ENCODE measurements around the gene NODAL.
"Not testable (repeated sequence)": the region's sequence is repeated elsewhere in the genome, so short reads cannot be mapped to it uniquely, and the experiment has no call there.

Gene NODAL

DNA sequence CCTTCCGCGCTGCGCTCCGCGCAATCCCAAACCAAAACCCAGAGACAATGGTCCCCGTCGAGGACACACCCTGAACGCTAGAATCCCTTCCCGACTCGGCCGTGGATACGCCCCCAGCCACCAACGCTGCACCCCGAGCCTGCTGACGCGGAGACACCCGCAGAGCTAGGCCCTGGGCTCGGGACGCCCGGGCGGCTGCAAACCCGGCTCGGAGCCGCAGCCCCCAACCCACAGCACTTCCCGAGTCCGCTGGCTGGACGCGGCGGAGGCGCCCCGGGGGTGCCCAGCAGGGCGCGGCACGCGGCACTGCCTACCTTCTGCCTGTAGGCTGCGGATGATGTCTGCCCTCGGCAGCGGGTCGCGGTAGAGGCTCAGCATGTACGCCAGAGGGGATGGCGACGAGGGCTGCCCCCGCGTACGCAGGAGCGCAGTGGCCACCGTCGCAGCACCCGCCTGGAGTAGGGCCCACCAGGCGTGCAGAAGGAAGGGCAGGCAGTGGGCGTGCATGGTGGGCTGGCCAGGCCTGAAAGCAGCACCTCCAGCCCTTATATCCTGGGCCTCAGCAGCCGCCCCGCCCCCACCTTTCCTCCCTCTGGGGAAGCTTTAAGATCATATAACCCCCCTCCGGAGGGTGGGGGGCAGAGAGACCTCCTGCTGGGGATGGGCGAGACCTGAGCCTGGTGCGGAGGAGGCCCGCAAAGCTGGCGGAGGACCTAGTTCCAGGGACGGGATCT, at the start of gene NODAL:
Gene NODAL (minus strand): TSS at position 521 of the 734 bp plus-strand sequence. CDS start 14 bp downstream, at position 507.
- no peak for DNase-seq

DNA sequence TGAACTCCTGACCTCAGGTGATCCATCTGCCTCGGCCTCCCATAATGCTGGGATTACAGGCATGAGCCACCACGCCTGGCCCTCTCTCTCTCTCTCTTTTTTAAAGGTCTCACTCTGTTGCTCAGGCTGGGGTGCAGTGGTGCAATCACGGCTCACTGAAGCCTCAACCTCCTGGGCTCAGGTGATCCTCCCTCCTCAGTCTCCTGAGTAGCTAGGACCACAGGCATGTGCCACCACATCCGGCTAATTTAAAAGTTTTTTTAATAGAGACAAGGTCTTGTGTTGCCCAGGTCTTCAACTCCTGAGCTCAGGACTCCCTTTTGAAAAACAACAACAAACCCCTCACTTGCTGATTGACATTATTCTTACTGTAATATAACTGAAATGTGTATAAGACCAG, 48.7 kb upstream of the NODAL start:
- no peak for DNase-seq

DNA sequence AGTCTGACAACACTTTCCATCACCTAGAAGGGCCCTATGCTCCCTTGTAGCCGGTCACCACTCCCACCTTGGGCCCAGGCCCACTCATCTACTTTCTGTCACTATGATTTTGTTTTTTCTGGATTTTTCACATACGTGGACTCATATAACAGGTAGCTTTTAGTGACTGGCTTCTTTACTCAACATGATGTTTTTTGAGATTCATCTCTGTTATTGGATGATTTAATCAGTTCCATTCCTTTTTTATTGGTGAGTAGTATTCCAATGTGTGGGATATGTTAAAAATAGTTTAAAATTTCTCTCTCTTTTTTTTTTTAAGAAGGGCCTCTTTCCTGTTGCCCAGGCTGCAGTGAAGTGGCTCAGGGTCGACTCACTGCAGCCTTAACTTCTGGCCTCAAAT, 46.3 kb upstream of the NODAL start:
- no peak for DNase-seq

DNA sequence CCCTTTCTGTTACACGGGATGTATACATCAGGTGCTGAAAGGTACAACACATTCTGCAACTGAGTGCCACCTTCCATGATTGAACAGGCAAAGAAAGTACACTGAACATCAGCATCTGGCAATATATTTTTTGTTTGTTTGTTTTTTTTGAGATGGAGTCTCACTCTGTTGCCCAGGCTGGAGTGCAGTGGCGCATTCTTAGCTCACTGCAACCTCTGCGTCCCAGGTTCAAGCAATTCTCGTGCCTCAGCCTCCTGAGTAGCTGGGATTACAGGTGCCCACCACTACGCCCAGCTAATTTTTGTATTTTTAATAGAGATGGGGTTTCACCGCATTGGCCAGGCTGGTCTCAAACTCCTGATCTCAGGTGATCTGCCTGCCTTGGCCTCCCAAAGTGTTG, 42.4 kb upstream of the NODAL start:
- not testable (repeated sequence) for DNase-seq

DNA sequence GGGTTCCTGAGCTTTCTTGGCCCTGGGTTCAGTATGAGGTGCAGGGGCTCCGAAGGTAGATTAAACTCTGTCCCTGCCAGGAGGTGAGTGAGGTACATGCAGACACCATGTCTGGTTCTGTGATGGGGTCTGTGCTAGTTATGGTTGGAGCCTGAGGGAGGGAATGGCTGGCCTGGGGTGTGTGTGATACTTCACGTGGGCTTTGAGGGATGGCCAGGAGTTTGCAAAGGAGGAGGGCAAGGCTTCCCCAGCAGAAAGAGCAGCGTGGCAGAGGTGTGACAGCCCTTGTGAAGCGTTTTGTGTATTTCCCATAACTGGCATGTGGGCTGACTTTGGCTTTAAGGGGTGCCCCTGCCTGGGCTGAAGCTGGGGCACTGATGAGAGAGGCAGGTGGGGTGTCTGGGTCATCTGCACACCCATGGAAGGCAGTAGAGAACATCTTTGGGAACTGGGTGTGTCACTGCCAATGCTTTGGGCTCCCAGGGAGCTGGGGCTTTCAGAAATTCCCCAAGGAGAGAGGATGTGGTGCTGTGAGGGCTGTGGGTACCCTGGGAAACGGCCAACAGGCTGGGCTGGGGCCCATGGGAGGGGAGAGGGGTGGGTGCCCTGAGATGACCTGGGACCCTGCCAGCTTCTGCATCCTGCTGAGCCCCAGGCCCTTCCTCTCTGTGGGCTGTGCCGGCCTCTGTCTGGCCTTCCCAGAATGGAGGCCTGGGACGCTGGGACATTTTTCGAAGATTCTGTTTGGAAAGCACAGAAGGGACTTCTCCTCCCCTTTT, 41.7 kb upstream of the NODAL start:
- DNase-seq: no peak

DNA sequence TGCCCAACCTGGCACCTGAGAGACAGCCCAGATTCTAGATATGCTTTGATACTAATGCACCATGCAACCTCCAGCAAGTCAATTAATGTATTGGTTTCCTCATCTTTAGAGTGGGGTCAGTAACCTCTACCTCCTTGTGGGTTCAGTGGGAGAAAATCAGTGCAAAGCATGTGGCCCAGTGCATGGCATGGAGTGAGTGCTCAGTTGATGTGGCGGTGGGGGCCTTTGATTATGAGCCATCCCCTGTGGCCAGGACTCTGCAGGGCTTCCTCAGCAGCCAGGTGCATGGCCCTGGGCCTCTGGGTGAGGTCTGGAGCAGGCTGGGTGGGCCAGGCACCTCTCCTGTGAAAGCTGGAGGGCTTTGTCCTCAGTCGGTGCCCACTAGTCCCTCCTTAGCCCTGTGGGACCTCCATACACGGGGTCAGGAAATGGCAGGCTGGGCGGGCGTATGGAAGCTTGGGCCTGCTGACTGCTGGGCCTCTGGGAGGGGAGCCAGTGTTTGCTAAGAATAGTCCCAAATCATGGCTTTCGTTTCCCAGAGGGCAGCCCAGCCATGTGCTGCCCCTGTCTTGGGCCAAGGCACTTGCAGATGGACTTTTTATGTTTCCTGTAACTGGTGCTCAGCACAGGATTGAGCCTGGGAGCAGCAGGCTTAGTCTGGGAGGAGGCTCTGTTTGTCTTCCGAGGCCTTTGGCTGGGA, 40.5 kb upstream of the NODAL start:
- DNase-seq: no peak

DNA sequence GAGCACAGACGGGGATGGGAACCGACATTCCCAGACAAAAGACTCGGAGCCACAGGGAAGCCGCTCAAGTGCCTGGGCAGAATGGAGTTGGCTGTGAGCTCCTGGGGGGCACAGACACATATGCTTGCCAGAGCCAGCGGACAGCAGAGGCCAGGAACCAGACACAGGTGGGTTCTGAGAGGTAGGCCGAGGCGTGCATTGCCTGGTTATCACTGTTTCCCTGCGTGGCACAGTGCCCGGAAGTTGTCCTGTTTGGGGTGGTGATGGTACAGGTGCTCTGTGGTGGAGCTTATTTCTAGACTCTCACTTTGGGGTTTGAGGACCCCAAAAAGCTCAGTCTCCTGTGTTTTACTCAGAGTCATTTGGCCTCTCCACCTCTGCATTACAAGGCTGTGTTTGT, 39.6 kb upstream of the NODAL start:
- DNase-seq: no peak

DNA sequence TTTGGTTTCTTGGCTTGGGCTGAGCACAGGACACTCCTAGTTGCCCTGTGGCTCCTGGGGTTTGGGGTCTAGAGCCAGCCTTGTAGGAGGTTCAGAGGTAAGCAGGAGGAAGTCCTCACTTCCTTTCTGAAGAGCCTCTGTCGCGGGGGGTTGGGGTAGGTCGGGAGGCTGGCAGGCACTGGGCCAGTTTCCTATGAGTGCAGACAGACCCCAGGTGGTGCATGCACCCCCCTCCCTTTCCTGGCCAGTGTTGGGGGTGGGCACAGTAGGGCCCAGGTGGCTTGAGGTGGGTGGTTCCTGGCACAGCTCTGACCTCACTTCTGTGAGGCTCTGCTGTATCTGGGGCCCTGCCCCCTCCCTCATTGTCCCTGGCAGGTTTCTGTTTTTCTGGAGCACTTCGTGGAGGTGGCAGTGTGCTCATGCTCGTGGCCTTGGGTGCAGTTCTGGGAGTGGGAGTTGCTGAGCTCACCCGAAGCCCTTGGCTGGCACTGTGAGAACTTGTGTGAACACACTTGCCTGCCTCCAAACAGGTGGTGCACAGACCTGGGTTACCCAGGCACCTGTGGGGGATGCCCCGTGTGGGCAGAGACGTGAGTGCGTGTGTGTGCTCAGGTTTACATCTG, 38.9 kb upstream of the NODAL start:
- no peak for DNase-seq

DNA sequence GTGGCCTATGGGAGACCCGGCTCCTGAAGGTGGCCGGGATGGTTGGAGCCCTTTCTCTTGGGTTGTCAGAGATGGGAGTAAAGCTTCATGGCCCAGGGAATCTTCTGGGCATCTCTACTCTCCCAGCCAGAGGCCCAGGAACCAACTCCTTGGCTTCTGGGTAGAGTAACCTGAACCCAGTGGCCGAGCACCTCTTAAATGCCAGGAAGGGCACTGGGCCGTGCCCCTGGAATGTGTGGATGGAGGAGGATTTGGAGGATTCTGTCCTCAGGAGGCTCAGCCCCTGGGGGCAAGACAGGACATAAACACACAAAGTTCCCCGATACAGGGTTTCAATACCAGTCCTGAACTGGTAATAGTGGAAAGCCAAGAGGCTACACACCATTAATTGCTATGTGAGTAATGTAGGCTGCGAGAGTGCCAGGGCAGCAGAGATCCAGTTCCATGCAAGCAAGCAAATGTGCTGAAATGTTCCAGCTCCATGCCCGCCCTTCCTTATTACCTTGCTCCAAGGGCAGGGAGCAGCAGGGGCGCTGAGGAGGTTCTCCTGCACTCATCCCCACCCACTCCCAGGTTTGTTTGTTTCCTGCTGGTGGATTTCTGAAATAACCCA, 38.3 kb upstream of the NODAL start:
- DNase-seq: no peak

DNA sequence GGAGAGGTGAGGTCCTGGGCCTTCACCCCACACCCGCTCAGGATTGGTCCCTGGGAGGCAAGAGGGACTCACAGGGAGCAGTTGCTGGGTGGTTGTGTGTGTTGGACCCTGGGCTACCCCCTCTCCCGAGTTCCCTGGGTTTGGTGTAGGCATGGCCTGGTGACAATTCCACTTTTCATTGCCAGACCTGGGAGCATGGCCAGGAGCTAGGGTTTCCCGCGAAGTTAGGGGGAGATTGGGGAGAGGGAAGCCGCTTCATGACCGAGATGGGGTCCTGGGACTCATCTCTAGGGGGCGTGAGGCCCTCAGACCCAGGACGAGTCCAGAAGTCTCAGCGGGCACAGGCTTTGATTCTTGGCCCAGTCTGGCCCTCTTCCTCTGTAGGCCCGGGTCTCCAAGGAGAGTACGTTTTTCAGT, 37.7 kb upstream of the NODAL start:
- DNase-seq: no peak

DNA sequence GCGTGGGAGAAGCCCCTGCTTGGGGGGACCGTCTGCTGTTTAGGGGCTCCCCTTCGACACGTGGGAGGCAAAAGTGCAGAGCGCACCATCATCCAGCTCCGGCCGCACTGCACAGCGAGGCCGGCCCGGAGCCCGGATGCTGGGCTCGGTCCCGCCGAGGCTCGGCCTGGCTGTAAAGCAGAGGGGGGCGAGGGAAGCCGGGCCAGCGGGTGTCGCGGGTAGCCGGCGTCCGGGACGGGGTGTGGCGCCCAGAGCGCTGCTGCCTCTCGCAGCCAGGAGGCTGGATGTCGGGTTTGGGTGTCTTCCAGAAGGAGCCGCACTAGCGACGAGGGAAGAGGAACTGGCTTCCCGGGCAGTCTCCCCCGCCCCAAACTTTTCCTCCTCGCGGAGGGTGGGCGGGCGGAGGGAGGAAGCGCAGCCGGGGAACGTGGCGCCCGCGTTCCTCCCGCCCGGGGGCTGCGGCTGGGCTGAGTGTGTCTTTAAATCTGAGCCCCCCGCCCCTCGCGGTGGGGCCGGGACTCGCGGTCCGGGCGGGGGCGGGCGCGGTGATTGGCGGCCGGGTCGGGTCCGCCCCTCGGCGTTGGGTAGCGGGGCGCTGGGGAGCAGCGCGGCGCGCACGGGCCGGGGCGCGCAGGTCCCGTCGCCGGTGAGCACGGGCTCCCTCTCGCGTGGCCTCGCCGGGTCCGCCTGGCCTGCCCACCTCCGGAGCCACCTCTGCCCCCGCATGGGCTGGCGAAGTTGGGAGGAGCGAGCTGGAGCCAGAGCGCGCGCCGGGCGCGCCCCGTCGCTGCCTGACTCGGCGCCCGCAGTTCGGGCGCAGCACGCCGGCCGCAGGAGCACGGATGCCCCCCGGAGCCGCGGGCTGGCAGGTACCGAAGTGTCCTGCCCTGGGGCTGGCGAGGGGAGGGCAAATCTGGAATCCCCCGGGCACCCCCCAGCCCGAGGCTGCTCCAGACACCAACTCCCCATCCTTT, 37.0 kb upstream of the NODAL start, which contains the start of gene PALD1:
Gene PALD1 (plus strand): TSS at position 577 of the 974 bp plus-strand sequence. CDS start 47,185 bp downstream, outside the sequence.
- peak; percentile 27 for DNase-seq

DNA sequence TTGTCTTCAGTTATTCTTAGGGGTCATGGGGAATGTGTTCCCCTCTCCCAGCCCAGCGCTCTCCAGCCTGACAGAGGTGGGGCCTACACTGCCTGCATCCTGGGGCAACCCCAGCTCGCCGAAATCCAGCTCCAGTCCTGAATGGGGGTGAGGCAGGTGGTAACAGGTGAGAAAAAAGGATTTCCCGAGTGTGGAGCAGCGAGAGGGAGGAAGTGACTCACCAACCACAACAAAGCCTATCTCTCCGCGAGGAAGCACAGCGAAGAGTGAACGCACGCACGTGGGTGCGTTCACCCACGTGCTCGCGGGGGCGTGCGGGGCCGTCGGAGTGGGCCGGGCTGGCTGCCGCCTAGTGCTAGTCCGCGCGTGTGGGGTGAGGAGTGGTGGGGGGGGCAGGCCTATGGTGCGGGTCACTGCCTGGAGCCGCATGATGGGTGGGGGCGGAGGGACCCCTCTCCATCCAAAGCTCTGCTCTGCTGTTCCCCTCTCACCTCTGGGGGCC, 36.2 kb upstream of the NODAL start:
- peak; percentile 33 for DNase-seq

DNA sequence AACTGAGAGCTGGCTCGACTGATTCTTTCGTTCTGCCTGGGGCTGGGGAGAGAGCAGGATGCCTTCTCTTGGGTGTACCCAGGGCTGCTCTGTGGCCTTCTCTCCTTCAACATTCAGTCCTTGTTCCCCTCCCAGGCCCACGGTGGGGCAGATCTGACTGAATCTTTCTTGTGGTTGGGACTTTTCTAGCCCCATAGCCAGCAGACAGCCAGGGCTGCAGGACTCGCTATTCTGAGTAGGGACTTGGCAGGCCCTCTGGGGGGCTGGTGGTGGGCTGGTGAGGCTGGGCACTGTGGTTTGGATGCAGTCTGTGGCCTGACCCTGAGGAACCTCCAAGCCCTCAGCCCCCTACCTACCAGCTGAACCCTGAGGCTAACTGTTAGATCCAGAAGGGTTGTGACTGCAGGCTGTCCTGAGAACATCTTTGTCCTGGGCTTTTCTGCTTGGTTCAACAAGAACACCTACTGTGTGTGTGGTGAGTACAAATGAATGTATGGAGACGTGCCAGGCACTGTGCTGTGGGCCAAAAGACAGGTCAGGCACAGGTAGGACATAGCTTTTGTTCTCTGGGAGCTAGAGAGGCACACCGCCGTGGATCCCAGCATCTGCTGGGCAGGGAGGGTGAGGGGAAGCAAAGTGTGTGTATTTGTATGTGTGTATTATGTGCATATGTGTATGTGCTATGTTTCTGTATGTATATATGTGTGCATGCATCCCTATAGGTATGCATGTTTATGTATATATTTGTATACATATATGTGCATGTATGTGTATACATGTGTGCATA, 35.0 kb upstream of the NODAL start:
- DNase-seq: no peak

DNA sequence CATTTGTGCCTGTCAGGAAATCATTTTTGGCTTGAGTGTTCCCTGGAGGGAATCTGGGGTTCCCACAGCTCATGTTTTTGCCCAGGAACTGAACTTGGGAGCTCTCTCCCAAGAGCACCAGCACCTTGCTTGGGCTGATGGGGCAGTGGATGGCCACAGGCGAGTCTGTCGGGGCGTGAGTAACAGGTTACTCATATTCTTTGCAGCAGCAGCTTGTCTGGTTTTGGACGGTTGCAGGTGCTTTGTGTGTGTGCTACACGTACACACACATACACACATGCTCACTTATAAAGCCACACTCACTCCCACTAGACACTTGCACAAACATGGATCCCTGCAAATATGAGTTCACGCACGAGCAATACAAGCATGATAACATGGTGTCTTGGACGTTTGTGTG, 34.2 kb upstream of the NODAL start:
- no peak for DNase-seq

DNA sequence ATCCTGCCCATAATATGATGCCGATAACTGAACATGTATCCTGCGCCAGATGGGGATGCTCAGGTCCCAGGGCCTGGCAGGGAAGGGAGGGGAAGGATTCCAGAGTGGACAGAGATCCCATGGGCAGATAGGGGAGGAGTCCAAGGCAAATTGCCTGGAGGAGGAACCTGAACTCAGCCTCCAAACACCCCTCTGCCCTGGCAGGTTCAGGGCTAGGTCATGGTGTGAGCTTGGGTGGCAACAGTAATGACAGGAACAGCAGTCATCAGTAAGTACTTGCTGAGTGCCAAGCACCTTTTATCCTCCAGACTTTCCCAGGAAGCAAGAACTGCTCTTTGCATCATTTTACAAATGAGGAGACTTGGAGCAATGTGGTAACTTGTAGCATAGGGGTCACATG, 33.3 kb upstream of the NODAL start:
- DNase-seq: no peak

DNA sequence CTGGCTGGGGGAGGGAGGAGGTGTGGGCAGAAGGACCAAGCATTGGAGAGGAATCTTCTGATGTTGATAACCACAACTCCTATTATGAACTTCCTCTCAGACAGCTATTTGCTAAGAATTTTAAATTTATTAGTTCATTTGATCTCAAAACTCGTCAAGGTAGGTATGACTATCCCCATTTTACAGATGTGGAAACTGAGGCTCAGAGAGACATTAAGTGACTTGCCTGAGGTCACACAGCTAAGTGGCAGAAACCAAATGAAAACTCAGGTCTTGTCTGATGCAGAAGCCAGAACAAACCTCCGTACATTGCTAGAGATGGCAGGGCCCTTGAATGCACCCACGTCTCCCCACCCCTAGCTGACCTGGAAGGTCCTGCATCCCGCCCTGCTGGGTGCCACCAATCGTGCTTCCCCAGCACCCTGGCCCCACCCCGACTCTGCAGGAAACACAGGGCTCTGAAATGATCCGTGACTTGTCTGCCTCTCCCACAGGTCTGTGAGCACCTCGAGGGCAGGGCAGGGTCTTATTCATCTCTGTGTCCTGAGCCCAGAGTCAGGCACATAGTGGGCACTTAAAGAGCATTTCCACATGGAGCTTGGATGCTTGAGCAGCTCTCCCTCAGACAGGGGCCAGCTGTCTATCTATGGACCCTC, 31.4 kb upstream of the NODAL start:
- no peak for DNase-seq

DNA sequence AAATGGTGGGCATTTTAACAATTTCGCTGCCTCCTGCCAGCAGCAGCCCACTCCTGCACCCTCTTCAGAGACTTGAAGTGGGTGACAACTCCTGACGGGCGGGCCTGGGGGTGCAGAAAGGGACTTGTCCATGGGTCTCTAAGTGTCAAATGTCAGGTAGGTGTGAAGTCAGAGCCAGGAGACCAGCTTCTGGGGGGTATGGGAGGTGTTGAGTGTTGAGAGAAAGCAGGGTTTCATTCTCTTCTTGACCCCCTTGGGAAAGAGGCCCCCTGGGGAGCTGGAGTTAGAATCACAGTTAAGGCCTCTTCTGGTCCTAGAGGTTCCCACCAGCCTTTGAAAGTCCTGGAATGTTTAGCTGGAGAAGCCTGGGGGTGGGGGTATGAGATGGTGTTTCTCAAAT, 25.5 kb upstream of the NODAL start:
- DNase-seq: no peak

DNA sequence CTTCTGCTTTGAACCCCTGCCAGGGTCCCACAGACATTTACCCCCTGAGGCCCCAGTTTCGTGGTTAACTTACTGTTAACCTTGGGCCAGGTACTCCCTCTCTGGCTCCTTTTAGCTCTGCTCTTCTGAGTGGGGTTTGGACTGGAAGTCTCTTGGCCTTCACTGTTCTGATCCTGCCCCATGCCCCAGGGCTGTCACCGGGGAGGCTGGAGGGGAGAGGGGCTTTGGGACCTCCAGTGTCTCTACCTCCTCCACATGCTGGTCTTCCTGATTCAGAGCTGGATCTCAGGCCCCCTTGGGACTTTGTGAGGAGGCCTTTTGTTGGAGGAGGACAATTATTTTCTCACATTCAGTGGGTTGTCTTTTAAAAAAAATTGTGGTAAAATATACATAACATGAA, 24.4 kb upstream of the NODAL start:
- no peak for DNase-seq

DNA sequence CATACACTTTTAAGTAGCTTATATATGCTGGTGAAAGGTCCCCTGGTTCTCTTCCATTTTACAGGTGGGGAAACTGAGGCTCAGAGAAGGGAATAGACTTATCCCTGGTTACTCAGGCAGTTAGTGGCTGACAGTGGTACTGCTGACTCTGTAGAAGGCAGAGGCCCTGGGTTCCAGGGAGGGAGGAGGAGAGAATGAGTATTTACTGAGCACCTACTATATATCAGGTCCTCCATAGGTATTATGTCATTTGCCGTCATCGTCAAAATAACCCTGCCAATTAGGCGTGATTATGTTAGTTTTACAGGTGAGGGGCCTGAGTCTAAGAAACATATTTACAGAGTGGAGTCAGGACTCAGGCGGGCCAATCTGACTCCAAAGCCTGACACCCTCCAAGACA, 23.8 kb upstream of the NODAL start:
- DNase-seq: no peak

Data from kidney glomerular epithelial cell (primary cell).